Activated CD4-positive, CD25-positive, alpha-beta regulatory T cell treated with anti-CD3 and anti-CD28 coated beads, Interleukin-2, amount 50 U/mL, for 16 hours (primary cell): ENCODE measurements around the gene SYT7.
"Not testable (repeated sequence)": the region's sequence is repeated elsewhere in the genome, so short reads cannot be mapped to it uniquely, and the experiment has no call there.

ENCODE experiments used
- DNase-seq: peaks from one replicate; pipeline ENCODE4 v3.0.0-alpha.2; 2020; ENCODE audit warnings: low read depth, low spot score

The SYT7 gene

GRCh38 chr11:61479360-61480058 is 101.4 kb downstream of the SYT7 start:
- DNase-seq: not testable (repeated sequence)

- DNase-seq: peak; percentile 34
Observed at GRCh38 chr11:61477727-61478148, 103.1 kb downstream of the SYT7 start.

DNA sequence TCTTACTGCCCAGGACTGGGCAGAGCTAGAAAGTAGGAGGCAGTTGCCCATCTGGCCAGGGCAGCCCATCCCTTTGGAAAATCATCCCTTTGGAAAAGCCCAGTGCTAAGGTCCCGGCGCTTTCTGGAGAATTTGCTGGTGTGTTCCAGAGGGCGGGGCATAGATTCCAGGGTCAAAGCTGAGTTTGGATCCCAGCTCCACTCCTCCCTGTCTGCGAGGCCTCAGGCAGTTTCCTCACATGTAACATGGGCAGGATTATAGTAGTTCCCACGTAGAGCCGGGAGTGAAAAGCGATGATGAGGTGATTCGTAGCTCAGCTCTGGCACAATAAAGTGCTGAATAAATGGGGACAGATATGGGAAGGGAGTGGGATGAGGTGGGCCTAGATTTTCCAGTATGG is 103.8 kb downstream of the SYT7 start:
- DNase-seq: no peak

DNA sequence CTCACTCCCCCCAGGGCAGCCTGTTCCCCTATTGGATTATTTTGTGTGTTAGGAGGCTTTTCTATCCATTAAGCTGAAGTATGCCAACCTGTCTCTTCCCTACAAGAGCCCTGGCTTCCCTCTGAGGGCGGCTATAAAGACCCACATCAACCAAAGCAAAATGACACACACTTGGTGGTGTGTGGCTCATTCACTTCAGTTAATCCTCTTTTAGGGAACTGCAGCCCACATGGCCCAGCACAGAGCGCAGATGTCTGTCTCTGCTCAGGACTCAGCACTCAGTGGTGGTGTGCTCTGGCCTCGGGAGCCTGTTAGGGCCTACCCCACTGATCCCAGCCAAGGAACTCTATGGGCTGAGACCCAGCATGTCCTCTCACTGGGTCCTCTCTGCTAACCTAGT is 104.5 kb downstream of the SYT7 start:
- no peak for DNase-seq

DNA sequence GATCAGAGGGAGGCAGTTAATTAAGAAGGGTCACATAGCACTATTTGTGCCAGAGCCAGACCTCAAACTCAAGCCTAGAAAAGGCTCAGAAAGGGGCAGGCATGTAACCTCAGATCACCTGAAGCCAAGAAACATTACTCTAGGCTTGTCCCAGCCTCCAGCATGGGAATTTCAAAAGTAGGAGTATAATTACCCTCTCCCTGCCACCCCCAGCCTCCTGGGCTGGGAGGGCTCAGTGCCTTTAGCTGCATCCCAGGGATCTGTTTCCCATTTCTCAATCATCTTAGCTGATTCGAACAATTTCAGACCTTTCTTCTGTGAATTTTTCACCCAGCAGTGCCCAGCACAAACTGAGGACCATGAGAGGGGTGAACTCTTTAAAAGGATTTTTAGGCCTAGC is 105.4 kb downstream of the SYT7 start:
- DNase-seq: no peak

DNA sequence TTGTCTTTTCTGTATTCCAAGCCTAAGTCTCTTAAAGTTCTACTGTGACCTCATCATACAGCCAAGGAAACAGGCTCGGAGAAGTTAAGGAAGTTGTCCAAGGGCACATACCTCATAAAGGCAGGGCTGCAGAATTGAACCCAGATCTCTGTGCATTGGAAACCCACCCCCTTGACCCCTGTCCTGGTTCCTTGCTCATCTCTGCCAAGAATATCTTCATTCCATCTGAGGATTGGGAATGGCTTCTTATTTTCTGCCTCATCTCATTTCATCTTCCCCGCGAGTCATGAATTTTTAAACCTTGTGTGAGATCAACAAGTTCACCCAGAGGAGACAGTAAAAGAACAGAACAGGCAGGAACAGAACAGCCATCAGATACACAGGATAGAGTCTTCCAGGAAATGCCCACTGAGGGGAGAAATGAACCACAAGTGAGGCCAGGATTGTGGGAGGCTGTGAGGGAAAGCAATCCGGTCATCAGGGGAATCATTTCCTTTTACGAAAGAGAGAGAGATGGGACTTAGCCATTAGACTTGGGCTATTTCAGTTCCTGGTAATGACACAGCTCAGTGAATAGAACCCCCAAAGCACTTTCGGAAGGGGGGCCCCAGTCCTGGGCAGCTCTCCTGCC is 106.7 kb downstream of the SYT7 start:
- DNase-seq: no peak

DNA sequence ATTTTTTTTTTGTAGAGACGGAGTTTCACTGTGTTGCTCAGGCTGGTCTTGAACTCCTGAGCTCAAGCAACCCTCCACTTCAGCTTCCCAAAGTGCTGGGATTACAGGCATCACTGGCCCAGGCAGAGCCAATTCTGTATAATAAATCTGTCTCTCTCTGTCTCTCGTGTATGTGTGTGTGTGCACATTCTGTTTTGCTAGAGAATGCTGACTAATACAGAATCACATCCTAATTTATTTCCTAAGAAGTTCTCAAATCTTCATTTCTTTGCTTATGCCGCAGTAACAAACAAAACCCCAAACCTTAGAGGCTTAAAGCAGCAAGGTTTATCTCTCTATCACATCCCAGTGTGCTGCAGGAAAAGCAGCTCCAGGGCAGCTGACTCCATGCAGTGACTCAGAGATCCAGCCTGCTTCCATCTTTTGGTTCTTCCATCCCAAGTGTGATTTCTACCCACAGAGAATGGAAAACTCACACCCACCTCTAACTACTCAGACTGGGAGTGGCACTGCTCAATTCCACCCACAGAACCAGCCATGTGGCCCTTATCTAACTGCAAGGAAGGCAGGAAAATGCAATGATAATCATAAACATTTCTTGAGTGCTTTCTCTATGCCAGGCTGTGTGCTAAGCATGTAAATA is 107.4 kb downstream of the SYT7 start:
- DNase-seq: no peak

DNA sequence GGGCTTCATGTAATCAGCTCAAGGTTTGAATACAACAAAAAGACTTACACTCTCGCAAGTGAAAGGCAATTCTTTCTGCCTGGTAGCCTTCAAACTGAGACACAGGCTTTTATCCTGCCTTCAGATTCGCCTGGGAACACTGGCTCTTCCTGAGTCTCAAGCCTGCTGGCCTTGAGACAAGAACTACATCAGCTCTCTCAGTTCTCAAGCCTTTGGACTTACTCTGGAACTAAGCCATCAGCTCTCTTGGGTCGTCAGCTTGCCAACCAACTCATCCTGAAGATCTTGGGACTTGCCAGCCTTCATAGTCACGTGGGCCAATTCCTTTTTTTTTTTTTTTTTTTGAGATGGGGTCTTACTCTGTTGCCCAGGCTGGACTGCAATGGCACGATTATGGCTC is 108.0 kb downstream of the SYT7 start:
- no peak for DNase-seq

DNA sequence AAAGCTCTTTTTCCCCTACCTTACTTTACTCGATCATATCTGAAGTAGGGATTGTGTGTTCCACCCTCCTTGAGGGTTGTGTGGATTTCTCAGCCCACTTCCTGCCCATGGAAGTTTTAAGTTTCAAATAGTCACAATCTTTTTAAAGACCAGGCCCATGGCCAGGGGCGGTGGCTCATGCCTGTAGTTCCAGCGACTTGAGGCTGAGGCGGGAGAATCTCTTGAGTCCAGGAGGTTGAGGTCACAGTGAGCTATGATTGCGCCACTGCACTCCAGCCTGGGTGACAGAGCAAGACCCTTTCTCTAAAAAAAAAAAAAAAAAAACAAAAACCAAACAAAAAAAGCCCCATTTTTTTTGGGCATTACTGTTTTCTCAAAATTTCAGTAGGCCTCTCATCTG is 108.6 kb downstream of the SYT7 start:
- no peak for DNase-seq

GRCh38 chr11:61468002-61468401 is 112.9 kb downstream of the SYT7 start:
- no peak for DNase-seq

DNA sequence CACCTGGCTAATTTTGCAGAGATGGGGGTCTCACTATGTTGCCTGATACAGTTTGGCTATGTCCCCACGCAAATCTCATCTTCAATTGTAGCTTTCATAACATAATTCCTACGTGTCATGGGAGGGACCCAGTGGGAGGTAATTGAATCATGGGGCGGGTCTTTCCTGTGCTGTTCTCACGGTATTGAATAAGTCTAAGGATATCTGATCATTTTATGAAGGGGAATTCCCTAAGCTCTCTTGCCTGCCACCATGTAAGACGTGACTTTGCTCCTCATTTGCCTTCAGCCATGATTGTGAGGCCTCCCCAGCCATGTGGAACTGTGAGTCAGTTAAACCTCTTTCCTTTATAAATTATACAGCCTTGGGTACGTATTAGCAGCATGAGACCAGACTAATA is 113.3 kb downstream of the SYT7 start:
- not testable (repeated sequence) for DNase-seq
